ENCODE results near the gene ADAMTS7. TPM values are rescaled to one million over a fixed set of nuclear protein-coding genes. Genes with fewer than 3 reads are reported as not detected.
"Not testable (repeated sequence)": the region's sequence is repeated elsewhere in the genome, so short reads cannot be mapped to it uniquely, and the experiment has no call there.

Gene ADAMTS7
- total RNA-seq, 1 donor from 2014 or later = 51.9 TPM

GRCh38 chr15:78758486-78759200 is 52.6 kb downstream of the ADAMTS7 start:
- not testable (repeated sequence) for H3K27me3 Mint-ChIP-seq; H3K27ac Mint-ChIP-seq; H3K4me3 Mint-ChIP-seq; DNase-seq (ENCODE audit: extremely low spot score, unreplicated experiment); H3K36me3 Mint-ChIP-seq; H3K9me3 Mint-ChIP-seq
- H3K4me1 Mint-ChIP-seq (ENCODE audit: unreplicated experiment) = peaks cover 13% of the 10 kb centered on the region

GRCh38 chr15:78758084-78758483 is 53.2 kb downstream of the ADAMTS7 start:
- not testable (repeated sequence) for DNase-seq (ENCODE audit: extremely low spot score, unreplicated experiment); H3K4me3 Mint-ChIP-seq; H3K27me3 Mint-ChIP-seq; H3K9me3 Mint-ChIP-seq; H3K27ac Mint-ChIP-seq; H3K36me3 Mint-ChIP-seq
- H3K4me1 Mint-ChIP-seq (ENCODE audit: unreplicated experiment) = peaks cover 13% of the 10 kb centered on the region

- no peak for TF ChIP-seq CTCF (conservative IDR thresholded peaks at IDR 0.05)
- no peak overlapping the region for H3K4me3 Mint-ChIP-seq
- no peak overlapping the region for H3K27ac Mint-ChIP-seq
- H3K4me1 Mint-ChIP-seq (ENCODE audit: unreplicated experiment) = peaks cover 13% of the 10 kb centered on the region
- H3K36me3 Mint-ChIP-seq = no peaks in the 10 kb centered on the region
- H3K9me3 Mint-ChIP-seq = no peaks in the 10 kb centered on the region
- no peaks in the 10 kb centered on the region for H3K27me3 Mint-ChIP-seq
- DNase-seq (ENCODE audit: extremely low spot score, unreplicated experiment) = no peak
Measured at GRCh38 chr15:78757636-78757905, 53.7 kb downstream of the ADAMTS7 start.

- H3K9me3 Mint-ChIP-seq; H3K27me3 Mint-ChIP-seq; H3K4me3 Mint-ChIP-seq; H3K36me3 Mint-ChIP-seq; H3K27ac Mint-ChIP-seq; DNase-seq (ENCODE audit: extremely low spot score, unreplicated experiment): not testable (repeated sequence)
- H3K4me1 Mint-ChIP-seq (ENCODE audit: unreplicated experiment) = peaks cover 13% of the 10 kb centered on the region
Measured at GRCh38 chr15:78756781-78757635, 54.3 kb downstream of the ADAMTS7 start.

- not testable (repeated sequence) for H3K9me3 Mint-ChIP-seq; H3K4me3 Mint-ChIP-seq; DNase-seq (ENCODE audit: extremely low spot score, unreplicated experiment); H3K27ac Mint-ChIP-seq; H3K36me3 Mint-ChIP-seq; H3K27me3 Mint-ChIP-seq
- H3K4me1 Mint-ChIP-seq (ENCODE audit: unreplicated experiment) = peaks cover 13% of the 10 kb centered on the region
- TF ChIP-seq CTCF (conservative IDR thresholded peaks at IDR 0.05) = peak; percentile 70
Measured at GRCh38 chr15:78755900-78756591, 55.2 kb downstream of the ADAMTS7 start.

- not testable (repeated sequence) for H3K4me3 Mint-ChIP-seq; DNase-seq (ENCODE audit: extremely low spot score, unreplicated experiment); H3K9me3 Mint-ChIP-seq; H3K27ac Mint-ChIP-seq; H3K27me3 Mint-ChIP-seq; H3K36me3 Mint-ChIP-seq
- H3K4me1 Mint-ChIP-seq (ENCODE audit: unreplicated experiment) = peaks cover 18% of the 10 kb centered on the region
Measured at GRCh38 chr15:78754637-78755280, 56.5 kb downstream of the ADAMTS7 start.

- not testable (repeated sequence) for DNase-seq (ENCODE audit: extremely low spot score, unreplicated experiment); H3K4me3 Mint-ChIP-seq; H3K9me3 Mint-ChIP-seq; H3K36me3 Mint-ChIP-seq; H3K27ac Mint-ChIP-seq; H3K27me3 Mint-ChIP-seq
- H3K4me1 Mint-ChIP-seq (ENCODE audit: unreplicated experiment) = peaks cover 18% of the 10 kb centered on the region
Measured at GRCh38 chr15:78753751-78754535, 57.3 kb downstream of the ADAMTS7 start.

GRCh38 chr15:78753359-78753659 is 58.0 kb downstream of the ADAMTS7 start:
- H3K4me3 Mint-ChIP-seq = not testable (repeated sequence)

More at GRCh38 chr15:78753359-78753659, 58.0 kb downstream of the ADAMTS7 start:
- not testable (repeated sequence) for H3K9me3 Mint-ChIP-seq; H3K27ac Mint-ChIP-seq; H3K36me3 Mint-ChIP-seq; H3K27me3 Mint-ChIP-seq; DNase-seq (ENCODE audit: extremely low spot score, unreplicated experiment)
- H3K4me1 Mint-ChIP-seq (ENCODE audit: unreplicated experiment) = peaks cover 18% of the 10 kb centered on the region

Data from type B pancreatic cell (in vitro differentiated cells).